NCI-H2029 treated with DMSO at 0.1 percent for 48 hours (cell line): Measurements from ENCODE around the gene ASAP2.

Experiments
- DNase-seq: peaks from one replicate; lab custom pipeline; 2025; lab: John Stamatoyannopoulos, UW

The ASAP2 gene

DNA sequence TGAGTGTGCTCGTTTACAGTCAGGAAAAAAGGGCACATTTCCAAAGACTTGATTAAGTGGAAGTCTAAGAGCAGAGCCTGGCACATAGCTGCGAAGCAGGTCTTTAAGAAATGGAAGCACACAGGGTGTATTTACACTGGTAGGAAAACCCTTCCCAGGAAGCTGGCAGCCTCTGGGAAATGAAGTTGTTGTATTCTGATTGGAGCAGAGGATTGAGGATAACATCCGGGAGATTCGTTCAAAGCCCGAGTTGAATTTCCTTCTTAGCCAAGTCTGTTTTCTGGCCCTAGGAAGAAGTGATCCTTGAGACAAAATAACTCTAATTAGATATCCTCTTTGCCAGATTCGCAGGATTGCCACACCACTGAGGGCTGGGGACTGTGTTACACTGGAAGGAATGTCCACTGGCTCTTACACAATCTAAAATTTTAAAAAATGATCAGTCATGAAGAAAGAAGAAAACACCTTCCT, 140.8 kb downstream of the ASAP2 start:
- DNase-seq: no peak

DNA sequence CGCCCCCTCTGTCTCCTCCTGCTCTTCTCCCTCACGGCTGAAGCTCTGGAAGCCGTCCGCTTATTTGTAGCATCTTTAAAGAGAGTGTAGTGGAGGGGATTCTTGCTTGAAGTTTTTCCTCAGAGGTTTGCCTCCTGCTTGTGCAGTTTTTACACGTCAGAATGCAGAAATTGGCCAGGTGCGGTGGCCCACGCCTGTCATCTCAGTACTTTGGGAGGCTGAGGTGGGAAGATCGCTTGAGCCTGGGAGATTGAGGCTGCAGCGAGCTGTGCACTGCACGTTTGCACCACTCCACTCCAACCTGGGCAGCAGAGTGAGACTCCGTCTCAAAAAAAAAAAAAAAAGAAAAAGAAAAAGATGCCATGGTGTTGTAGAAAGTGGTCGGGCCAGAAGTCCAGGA, 147.7 kb downstream of the ASAP2 start:
- DNase-seq: no peak

DNA sequence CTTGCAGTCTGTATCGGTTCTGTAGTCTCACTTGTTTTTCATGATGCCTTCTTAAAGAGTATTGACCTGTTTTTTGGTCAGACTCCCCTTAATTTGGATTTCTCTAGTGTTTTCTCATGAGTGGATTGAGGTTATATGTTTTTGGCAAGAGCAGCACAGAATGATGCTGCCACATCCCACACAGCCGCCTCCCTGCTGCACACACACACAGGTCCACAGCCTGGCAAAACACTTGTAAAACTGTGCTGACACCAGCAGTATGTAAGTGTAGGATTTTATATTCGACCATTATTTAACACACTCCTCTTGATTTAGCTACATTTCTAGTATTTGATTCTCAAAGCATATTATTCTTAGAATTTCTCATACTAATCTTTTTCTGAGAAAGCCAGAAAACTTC, 148.7 kb downstream of the ASAP2 start:
- no peak for DNase-seq

DNA sequence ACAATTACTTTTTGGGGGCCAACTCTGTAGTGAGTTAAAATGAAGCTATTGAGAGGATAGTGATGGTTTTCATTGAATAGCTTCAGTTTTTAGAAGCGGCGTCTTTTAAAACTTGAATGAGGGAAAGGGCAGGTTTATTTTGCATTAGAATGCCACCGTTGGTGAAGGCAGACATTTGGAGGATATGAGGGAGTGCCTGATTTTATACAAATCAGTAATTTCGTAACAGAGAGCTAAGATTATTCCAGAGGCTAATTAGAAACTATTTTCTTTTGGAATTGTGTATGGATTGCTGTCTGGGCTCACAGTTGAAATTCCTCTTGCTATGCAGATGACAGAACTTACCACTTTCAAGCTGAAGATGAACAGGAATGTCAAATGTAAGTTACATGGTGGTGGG, 149.1 kb downstream of the ASAP2 start:
- DNase-seq: no peak

DNA sequence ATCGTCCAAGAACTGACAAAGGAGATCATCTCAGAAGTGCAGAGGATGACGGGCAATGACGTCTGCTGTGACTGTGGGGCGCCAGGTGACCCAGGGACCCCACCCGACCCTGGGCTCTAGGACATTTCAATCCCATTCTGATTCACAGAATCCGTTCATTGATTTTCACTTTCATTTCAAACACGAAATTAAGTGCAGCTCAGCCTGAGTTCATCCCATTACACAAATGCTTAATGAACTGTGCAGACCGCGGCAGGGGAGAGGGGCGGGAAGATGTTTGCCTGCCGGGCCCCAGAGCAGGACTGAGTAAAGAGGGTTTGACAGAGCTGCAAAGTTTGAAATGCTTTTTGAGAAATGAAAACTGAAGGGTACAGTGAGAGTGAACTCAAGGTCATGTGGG, 149.6 kb downstream of the ASAP2 start:
- no peak for DNase-seq

DNA sequence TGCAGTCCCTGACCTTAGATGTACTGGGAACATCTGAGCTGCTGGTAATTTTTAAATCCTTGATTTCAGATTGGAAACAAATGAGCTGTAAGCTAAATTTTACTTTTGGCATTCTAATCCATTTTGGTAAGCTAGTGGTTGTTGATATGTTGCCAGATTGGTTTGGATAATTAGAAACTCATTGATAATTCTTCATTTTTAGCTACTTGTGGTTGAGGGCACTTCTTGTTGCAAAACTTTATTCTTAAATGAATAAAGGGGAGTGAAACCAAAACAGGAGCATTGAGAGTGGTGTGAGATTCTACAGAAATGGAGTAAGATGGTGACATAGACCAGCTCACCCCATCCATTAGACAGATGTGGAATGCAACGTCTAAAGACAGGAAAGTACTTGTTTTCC, 152.2 kb downstream of the ASAP2 start:
- DNase-seq: no peak

DNA sequence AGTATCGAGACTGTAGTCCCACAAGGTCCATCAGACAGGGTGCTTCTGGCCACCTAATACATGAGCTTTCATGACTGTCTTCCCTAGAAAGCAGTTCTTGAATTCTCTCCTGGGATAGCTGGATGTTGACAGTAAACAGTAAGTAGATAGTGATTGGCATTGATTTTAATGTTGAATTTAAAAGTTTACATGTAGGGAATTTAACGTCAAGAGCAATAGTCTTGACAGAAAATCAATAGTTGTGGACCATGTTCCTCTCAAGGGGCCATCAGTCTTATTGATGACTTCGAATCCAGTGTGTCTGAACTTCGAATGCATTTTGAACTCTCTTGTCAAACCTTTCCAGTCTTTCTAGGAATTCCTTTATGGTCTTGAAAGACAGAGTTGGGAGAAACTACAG, 152.9 kb downstream of the ASAP2 start:
- no peak for DNase-seq

DNA sequence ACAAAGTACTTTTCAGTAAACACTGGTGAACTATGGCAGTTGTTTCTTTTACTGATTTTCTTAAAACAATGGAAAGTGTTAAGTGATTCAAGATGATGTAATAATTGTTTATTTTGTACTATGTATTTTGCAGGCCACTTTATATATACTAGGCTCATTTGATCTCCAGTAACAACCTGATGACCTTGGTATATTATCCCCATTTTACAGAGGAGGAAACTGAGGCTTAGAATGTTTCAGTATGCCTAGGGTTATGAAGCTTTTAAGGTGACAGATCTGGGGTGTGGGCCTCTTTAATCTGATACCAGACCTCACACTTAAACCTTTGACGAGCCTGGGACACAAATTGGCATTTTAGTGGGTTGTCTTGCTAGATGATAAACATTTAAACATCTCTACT, 153.5 kb downstream of the ASAP2 start:
- no peak for DNase-seq

DNA sequence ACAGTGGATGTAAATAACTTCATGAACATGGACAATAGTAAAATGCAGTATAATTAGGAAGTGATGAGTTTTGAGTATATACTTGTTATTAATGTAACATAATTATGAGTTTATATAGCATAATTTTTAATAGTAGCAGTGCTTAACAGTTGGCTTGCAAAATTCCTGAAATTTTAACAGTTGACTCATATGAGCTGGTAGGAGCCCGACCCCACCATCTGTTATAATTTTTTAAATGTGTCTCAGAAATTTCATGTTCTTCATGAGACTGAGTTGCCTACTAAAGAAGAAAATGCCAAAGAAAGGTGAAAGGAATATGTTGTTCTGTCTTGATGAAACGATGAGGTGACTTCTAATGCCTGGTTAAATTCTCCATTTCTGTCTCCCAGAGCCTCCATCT, 154.1 kb downstream of the ASAP2 start:
- no peak for DNase-seq

DNA sequence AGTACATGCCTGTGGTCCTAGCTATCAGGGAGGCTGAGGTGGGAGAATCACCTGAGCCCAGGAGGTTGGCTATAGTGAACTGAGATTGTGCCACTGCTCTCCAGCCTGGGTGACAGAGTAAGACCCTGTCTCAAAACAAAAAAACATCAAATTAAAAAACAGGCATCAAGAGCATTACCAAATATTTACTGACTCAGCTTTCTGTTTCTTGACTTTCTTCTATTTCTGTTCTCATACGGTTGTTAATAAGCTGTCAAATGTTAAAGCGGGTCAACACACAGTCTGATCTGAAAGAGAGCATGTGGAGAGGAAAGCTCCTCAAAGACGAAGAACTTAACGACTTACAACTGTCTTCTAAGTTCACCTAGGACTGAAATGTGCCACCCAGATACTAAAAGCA, 157.8 kb downstream of the ASAP2 start:
- no peak for DNase-seq

DNA sequence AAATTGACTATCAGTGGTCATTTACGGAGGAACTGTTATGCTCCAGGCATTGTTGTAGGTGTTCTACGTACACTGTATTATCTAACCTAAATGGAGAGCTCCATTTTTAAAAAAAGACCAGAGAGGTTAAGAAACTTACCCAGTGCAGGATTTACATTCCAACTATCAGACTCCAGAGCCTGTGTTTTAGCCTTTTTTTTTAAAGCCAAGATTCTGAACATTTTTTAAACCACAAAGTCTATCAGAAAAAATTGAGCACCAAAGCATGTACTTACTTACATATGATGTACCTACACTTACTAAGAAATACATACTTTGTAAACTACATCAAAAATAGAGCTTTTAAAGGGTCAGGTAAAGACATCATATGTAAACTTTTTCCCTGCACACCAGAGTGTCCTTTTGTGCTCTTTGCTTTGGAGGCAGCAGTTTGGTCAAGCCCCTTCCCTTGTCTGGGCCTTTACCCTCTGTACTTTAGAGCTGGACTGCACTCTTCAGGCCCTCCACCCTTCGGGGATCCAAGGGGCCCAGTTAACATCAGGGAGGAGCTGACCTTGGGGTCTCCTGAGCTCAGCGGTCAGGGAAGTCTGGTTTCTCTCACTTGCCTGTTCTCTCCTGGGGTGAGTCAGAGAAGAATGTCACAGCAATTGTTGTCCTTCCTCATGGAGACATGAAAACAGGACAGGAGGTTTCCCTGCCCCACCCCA, 158.3 kb downstream of the ASAP2 start:
- no peak for DNase-seq

DNA sequence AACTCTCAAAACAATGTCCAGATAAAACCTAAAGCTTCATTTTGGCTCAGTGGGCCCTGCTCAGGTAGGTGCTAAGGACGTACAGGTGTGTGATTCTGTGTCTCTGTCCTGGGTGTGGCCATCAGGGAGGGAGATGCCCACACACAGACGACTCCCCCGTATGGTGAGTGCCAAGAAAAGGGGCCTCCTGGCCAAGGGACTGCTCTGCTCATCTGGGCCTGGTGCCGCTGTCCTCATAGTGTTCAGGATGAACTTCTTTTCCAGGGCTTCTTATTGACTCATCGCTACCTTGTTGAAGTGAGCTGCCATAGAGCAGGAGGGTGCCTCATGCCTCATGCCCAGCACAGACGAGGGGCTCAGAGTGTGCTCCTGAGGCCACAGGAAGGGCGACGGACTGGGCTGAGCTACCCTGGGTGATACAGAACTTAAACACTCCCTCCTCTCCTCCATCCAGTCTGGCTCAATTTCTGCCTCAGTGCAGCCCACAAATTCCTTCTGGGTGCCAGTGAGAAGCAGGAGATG, 158.9 kb downstream of the ASAP2 start:
- DNase-seq: no peak

DNA sequence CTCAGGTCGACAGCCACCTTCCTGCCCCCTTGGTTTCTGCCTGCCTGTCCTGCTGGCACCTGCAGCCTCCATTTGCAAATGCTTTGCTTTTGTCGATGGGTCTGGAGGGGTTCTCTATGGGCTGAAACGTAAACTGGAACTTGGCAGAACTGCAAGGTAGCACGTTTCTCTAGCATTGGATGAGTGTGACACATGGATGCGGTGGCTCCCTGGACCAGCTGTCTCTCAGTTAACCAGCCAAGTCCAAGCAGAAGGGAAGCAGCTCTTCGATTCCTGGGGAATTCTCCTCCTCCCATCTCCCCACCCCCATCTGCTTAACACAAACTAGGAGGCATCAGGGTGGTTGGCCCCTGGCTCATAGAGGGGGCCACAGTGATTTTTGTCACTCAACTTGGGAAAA, 159.4 kb downstream of the ASAP2 start:
- DNase-seq: peak; percentile 5

DNA sequence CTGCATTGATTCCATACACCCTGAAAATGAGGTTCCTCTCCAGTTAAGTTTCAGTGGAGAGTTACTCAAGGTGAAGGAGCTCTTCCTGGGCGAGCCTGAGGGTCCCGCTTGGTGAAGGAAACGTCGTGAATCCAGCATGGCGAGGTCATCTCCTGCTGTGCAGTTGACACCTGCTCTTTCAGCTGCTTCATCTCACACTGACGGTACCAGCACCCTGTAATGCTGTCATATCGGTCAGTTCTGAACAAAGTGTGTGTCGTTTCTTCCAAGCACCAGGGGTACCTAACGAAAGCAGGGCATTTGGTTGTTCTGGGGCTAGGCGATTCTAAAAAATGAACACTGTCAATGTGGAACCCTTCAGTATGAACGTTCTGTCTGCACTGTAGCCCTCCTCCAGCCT, 164.1 kb downstream of the ASAP2 start:
- DNase-seq: no peak

DNA sequence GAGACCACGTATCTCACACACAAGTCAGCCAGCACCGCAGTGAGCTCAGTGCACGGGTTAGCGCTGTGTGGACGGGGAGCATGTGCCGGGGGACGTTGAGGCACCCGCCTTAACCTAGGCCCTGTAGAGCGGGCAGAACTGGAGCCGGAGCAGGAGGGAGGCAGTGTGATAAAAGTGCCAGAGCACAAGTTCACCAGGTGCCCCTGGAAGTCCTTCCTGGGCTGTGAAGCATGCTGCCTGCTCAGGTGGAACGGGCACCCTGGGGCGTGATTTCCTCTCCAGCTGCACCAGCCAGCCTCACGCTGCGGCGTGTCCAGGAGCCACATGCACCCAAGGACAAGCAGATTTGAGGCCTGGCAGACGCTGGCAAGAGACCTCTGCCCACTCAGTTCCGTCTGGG, 166.4 kb downstream of the ASAP2 start:
- no peak for DNase-seq

DNA sequence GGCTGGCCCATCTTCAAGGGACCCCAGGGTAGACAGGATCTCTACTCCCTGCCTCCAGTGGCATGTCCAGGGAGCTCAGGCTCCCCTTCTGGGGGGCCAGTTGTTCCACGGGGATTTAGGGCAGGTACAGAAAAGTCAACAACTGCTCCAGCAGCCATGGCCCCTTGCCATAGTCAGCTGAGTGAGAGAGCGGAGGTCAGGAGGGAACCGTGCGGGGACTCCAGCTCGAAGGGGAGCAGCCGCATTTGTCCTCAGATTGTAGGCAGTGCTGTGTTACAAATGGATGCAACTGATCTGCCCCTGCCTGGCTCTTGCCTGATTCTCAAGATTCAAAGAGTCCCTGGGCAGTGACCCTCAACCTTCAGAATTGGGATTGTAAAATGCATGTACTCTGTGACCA, 166.9 kb downstream of the ASAP2 start:
- no peak for DNase-seq

DNA sequence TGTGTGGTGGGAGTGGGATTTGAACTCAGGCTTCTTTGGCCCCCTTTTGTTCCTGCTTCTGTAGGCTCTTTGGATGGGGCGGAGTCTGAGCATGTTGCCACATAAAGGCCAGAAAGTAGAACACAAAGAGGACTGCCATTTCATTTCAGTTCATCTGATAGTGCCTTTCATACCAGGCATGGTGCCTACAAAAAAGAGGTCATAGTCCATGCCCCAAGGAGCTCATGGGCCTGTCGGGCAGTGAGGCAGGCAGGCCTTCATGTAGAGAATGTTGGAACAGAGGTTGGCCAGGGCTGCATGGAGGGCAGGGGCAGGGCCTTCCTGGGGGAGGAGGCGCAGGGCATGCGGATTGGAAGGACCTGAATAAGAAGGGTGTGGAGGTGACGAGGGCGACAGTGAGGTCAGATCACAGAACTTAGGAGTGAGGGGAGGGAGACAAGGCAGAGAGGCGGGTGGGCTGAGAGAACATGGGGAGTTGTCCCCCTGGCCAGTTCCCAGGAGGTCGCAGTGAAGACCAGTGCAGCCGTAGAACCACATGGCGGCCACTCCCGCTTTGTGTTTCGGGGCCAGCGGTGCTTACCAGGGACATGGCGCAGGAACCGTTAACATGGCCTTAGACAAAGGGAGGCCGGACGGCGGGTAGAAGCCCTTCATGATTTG, 167.6 kb downstream of the ASAP2 start:
- DNase-seq: no peak

DNA sequence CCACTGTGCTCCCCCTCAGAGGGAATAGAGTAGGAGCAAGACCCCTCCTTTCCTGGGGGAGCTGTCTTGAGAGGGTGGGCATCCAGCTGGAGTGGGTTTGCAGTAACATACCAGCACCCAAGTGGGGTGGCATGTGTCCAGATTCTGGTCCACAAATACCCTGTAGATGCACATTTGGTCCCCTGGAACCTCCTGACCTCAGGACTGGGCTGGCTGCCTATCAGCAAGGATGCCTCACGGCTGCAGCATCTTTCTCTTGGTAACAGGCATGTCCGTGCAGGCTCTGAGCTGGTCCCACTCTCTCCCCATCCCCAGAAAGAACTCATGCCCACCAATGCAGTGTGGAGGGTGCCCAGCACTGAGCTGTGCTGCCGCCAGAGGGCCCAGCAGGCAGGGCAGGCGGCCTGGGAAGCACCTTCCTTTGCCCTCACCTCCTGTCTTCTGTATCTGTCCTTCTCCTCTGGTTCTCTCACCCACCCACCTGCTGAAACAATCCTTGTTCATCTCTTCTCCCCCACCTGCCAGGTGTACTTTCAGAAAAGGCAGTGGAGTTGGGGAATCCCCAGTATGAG, 169.3 kb downstream of the ASAP2 start:
- DNase-seq: no peak

DNA sequence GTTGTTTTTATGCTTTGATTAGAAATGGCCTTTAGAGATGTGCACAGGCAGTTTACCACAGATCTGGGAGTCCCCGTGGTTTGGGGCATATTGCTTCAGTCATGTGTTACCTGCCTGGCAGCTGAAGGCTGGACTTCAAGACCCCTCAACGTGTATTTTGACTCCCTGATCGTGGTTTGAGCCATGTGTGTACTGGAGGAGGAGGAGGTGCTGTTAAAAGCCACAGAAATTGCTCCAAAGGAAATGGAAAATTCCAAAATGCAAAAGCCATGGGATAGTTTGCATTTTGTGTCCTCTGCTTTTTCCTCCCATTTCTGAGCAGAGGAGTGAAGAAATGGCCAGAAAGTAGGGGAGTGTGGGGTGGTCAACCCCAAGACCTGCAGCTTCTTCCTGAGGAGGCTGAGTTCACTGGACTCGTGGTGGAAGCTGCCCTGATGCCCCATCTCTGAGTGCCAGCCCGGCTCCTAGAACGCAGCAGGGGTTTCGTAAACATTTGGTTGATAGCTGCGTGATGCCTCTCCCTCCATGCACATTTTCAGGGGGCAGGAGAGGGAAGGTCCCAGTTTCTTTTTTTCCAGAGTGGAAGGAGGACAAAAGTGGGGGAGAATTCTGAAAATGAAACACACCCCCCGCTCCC, 171.0 kb downstream of the ASAP2 start:
- no peak for DNase-seq

DNA sequence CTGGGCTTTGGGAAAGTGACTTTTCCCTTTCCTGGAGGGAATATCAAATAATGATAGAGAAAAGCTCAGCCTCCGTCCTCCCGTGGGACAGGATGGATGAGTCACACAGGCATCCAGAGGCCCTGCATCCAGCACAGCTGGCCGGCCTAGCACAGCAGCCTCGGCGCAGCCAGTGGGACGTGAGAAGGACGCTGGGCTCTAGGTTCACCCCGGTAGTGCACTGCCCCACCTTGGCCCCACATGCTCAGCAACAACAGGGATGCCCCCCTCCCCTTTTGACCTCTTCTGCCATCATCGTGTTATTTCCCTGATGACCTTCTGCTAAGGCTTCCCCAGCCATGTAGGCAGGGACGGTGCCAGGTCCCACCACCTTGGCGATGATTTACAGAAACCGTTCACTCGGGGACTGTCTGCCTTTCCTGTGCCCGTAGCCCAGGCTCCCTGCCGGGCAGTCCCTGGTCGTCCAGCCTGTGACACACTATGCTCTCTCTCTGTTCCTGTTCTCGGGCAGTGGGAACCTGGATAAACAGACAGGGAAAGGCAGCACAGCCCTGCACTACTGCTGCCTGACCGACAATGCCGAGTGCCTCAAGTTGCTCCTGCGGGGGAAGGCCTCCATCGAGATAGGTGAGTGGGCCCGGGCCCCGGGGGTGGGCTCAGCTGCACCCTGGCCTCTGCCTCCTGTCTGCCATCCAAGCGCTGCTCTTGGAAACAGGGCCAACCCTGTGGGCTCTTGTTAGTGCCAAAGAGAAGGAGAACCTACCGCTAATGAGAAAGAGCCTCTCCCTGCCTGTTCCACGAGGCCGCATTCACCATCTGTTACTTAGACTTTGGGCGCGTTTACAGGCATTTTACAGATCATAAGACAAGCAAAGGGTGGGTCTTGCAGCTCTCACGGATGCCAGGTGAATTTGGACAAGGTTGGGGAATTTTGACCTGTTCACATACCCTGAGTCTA, 172.1 kb downstream of the ASAP2 start:
- no peak for DNase-seq

DNA sequence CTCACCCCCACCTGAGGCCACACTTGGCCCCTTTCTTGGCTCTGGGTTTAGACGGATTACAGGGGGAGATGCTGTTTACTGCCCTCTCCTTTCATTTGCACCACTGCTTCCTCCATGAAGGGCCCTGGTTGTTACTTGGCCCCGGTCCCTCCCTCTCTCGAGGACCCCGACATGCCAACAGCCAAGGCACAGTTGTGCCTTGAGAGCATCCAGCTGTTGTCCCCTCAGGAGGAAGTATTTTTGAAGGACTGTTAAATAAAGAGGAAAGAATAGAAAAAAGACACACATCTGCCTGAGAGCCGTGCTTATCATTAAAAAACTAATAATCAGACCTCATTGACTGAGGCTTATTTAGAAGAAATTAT, 172.8 kb downstream of the ASAP2 start:
- no peak for DNase-seq
